Nephron (organoid): Measurements from ENCODE around the gene FGFR3.

Experiments used
- H3K27ac Mint-ChIP-seq, 3 experiments: 2 replicates each; pipeline ENCODE4 v1.8.0; 2020; ENCODE audit warnings: mixed read lengths in 3 of 3, mild to moderate bottlenecking in 2 of 3, moderate library complexity in 1 of 3
- H3K27me3 Mint-ChIP-seq: 2 replicates; pipeline ENCODE4 v1.8.0; 2021; ENCODE audit warnings: low read depth, mild to moderate bottlenecking, moderate library complexity, mixed read lengths
- H3K36me3 Mint-ChIP-seq: 2 replicates; pipeline ENCODE4 v1.8.0; 2020; ENCODE audit warnings: low read depth, mixed read lengths
- H3K4me1 Mint-ChIP-seq: 2 replicates; pipeline ENCODE4 v1.8.0; 2020; ENCODE audit warnings: mixed read lengths
- H3K4me3 Mint-ChIP-seq, 3 experiments: 2 replicates each; pipeline ENCODE4 v1.8.0; 2020; ENCODE audit warnings: mild to moderate bottlenecking in 3 of 3, mixed read lengths in 3 of 3, moderate library complexity in 2 of 3
- H3K9me3 Mint-ChIP-seq: 2 replicates; pipeline ENCODE4 v1.8.0; 2020; ENCODE audit warnings: mixed read lengths
- CTCF ChIP-seq, 3 experiments: fragments of 200-600 bp; sonication (generic); IDR thresholded peaks; one replicate each; pipeline ENCODE4 v1.5.0; 2021; ENCODE audit warnings: antibody characterized with exemption in 3 of 3; ENCODE audit not compliant: unreplicated experiment in 3 of 3

FGFR3 gene

GRCh38 chr4:1761130-1761689, 31.9 kb upstream of the FGFR3 start:
- no peak for TF ChIP-seq CTCF (IDR thresholded peaks at IDR 0.05; ENCODE audit: unreplicated experiment in 3 of 3)
- Mint-ChIP-seq H3K4me3 (no peak overlapping the region), H3K9me3 (no peaks in the 10 kb centered on the region), H3K36me3 (no peaks in the 10 kb centered on the region), H3K27ac (no peak overlapping the region), H3K4me1 (no peaks in the 10 kb centered on the region), H3K27me3 (peaks cover 13% of the 10 kb centered on the region)

GRCh38 chr4:1762264-1763010, 30.7 kb upstream of the FGFR3 start:
- no peaks in the 10 kb centered on the region for H3K9me3 Mint-ChIP-seq
- H3K27ac Mint-ChIP-seq = no peak overlapping the region
- peaks cover 13% of the 10 kb centered on the region for H3K27me3 Mint-ChIP-seq
- H3K4me1 Mint-ChIP-seq = no peaks in the 10 kb centered on the region
- H3K4me3 Mint-ChIP-seq = no peak overlapping the region
- H3K36me3 Mint-ChIP-seq = no peaks in the 10 kb centered on the region
- TF ChIP-seq CTCF (IDR thresholded peaks at IDR 0.05; ENCODE audit: unreplicated experiment in 3 of 3) = no peak

GRCh38 chr4:1763070-1763549, 30.0 kb upstream of the FGFR3 start:
- Mint-ChIP-seq H3K4me1 (no peaks in the 10 kb centered on the region), H3K4me3 (no peak overlapping the region), H3K9me3 (no peaks in the 10 kb centered on the region), H3K36me3 (no peaks in the 10 kb centered on the region), H3K27ac (no peak overlapping the region), H3K27me3 (peaks cover 13% of the 10 kb centered on the region)
- no peak for TF ChIP-seq CTCF (IDR thresholded peaks at IDR 0.05; ENCODE audit: unreplicated experiment in 3 of 3)

- Mint-ChIP-seq H3K36me3 (no peaks in the 10 kb centered on the region), H3K27ac (no peak overlapping the region), H3K4me1 (peaks cover 3% of the 10 kb centered on the region), H3K4me3 (no peak overlapping the region), H3K27me3 (peaks cover 15% of the 10 kb centered on the region), H3K9me3 (no peaks in the 10 kb centered on the region)
- TF ChIP-seq CTCF (IDR thresholded peaks at IDR 0.05; ENCODE audit: unreplicated experiment in 3 of 3) = no peak
These were observed 29.5 kb upstream of the FGFR3 start for GRCh38 chr4:1763550-1764080.

- H3K27ac Mint-ChIP-seq = no peak overlapping the region
- H3K36me3 Mint-ChIP-seq = no peaks in the 10 kb centered on the region
- no peaks in the 10 kb centered on the region for H3K9me3 Mint-ChIP-seq
- H3K4me3 Mint-ChIP-seq = no peak overlapping the region
- peaks cover 12% of the 10 kb centered on the region for H3K27me3 Mint-ChIP-seq
- no peak for TF ChIP-seq CTCF (IDR thresholded peaks at IDR 0.05; ENCODE audit: unreplicated experiment in 3 of 3)
- H3K4me1 Mint-ChIP-seq = peaks cover 5% of the 10 kb centered on the region
These were observed 28.4 kb upstream of the FGFR3 start for GRCh38 chr4:1764670-1765069.
